Measurements from ENCODE around the gene STK25. TPM values are rescaled to one million over a fixed set of nuclear protein-coding genes. Genes with fewer than 3 reads are reported as not detected.

Gene STK25
- total and polyA plus RNA-seq, 2 of the 8 experiments (the other 6 are each of a cell fraction or from before 2014, with no cell fraction given): 159 to 546 TPM

DNA sequence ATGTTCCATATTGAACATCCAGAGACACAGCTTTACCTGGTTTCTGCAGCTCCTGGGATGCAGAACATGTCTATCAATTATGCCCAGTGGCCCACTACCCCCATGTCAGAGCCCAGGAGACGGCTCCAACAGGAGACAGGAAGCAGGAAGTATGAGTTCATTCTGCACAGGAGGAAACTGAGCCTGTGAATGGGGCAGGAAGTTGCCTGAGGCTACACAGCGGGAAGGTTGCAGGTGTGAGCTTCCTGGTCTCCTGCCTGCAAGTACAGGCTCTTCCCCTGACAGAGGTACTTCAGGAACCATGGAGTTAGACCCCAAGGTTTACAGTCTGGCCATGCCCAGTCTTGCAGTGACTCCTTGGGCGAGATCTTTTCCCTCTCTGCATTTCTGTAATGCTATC lies 47.3 kb upstream of the STK25 start:
- Histone ChIP-seq H2BK5ac (ENCODE audit: low read depth, low read length) (peak overlapping the region; percentile 56; the same call in 1 of the 2 replicates), H4K8ac (ENCODE audit: extremely low read depth, insufficient read depth, low read length) (no peak overlapping the region), H3K14ac (ENCODE audit: insufficient read length) (no peak overlapping the region), H3K79me1 (ENCODE audit: low read depth, low read length) (no peaks in the 10 kb centered on the region; the same call in 1 of the 2 replicates), H4K5ac (ENCODE audit: insufficient read length, low read depth, low read length) (no peak overlapping the region), H2BK20ac (ENCODE audit: low read length) (0 out of 2 replicates have a peak overlapping the region, but pooled peaks have one; percentile 43), H3K27me3 (replicated peaks in 1 of 4; ENCODE audit: control insufficient read depth in 3 of 4, extremely low read depth in 1 of 4, insufficient read depth in 3 of 4, low read length in 3 of 4) (peaks cover 0 to 2% (median 0%) of the 10 kb centered on the region in 4 experiments; a peak in 2 of 7 replicates), H3K4me2 (ENCODE audit: insufficient read depth in 1 of 2, low read depth in 2 of 2, low read length in 2 of 2) (no peak overlapping the region), H3K27ac (ENCODE audit: low read depth, low read length) (no peak overlapping the region), H3K23me2 (ENCODE audit: low read depth, low read length) (peaks cover 8% of the 10 kb centered on the region; the same call in 1 of the 2 replicates), H3K9me3 (ENCODE audit: insufficient read depth in 2 of 2, low read depth in 1 of 2, low read length in 1 of 2) (0 out of 4 replicates have a peak, but pooled peaks cover 0 to 4% of the 10 kb centered on the region in 2 experiments), H3K9ac (replicated peaks in 1 of 4; ENCODE audit: extremely low read depth in 1 of 4, low read depth in 3 of 4, low read length in 3 of 4) (no peak overlapping the region), H2BK120ac (replicated peaks; ENCODE audit: low read depth, low read length) (no peak overlapping the region), H3K36me3 (ENCODE audit: control insufficient read depth in 2 of 4, insufficient read depth in 4 of 4, low read length in 3 of 4) (no peaks in the 10 kb centered on the region), H3K4me3 (ENCODE audit: extremely low read depth in 1 of 4, insufficient read depth in 2 of 4, low read depth in 3 of 4, low read length in 4 of 4) (no peak overlapping the region), H3K4me1 (replicated peaks in 1 of 4; ENCODE audit: control insufficient read depth in 3 of 4, insufficient read depth in 4 of 4, low read length in 3 of 4) (peaks cover 0 to 8% (median 3%) of the 10 kb centered on the region in 4 experiments; a peak in 4 of 7 replicates), H2BK15ac (ENCODE audit: low read length) (no peak overlapping the region), H2BK12ac (ENCODE audit: low read depth, low read length) (no peak overlapping the region), H3K23ac (ENCODE audit: insufficient read length) (no peak overlapping the region), H3K79me2 (ENCODE audit: control insufficient read depth in 1 of 2, insufficient read depth in 2 of 2, low read length in 2 of 2) (no peaks in the 10 kb centered on the region), H2AFZ (ENCODE audit: low read length) (no peak overlapping the region), H2AK5ac (ENCODE audit: low read depth, low read length) (no peak overlapping the region), H3K4ac (replicated peaks; ENCODE audit: insufficient read length, low read depth, low read length) (peak overlapping the region; percentile 57), H3K56ac (replicated peaks; ENCODE audit: insufficient read length, low read depth, low read length) (no peak overlapping the region), H3K18ac (ENCODE audit: extremely low read depth, low read length) (peak overlapping the region; percentile 56; the same call in 1 of the 2 replicates), H4K91ac (replicated peaks; ENCODE audit: insufficient read length, low read length) (peak overlapping the region; percentile 25), H4K20me1 (replicated peaks in 1 of 2; ENCODE audit: control insufficient read depth in 1 of 2, insufficient read depth in 2 of 2, low read length in 2 of 2) (peaks cover 2% of the 10 kb centered on the region in 2 experiments)
- no peak for DNase-seq (ENCODE audit: low read depth in 1 of 2, low spot score in 2 of 2)
- ChIA-PET CTCF (ENCODE audit: partially characterized antibody) (interaction anchor here (1.2 to 2.2 kb wide), 5 partner anchors 8 to 35 kb away, joined by 3 to 9 read pairs (median 4); no protein-coding TSS in a partner anchor), POLR2A (ENCODE audit: partially characterized antibody) (interaction anchor here (0.7 to 1.2 kb wide), 4 partner anchors 9 to 290 kb away, joined by 3 to 4 read pairs (median 3); no protein-coding TSS in a partner anchor)
- 64% methylated on average over 3 of the region's 3 CpGs; no CpG with 5 or more reads in 1 of the 2 experiments for WGBS, 2 experiments (ENCODE audit: extremely low coverage in 1 of 2, insufficient coverage in 1 of 2, insufficient read length in 1 of 2, insufficient replicate concordance in 2 of 2, low coverage in 1 of 2, low lambda C conversion rate in 2 of 2, missing lambda C conversion rate in 1 of 2)
- FAIRE-seq: no peak
- no peak for TF ChIP-seq TEAD4 (IDR thresholded peaks at IDR 0.05; ENCODE audit: low read depth, low read length)
- TF ChIP-seq HDAC2 (IDR thresholded peaks at IDR 0.05; ENCODE audit: borderline replicate concordance in 1 of 2, low read depth in 2 of 2, low read length in 2 of 2): no peak
- no peak for TF ChIP-seq FOSL1 (IDR thresholded peaks at IDR 0.05; ENCODE audit: insufficient read depth, low read depth, low read length)
- no peak for TF ChIP-seq RFX5 (IDR thresholded peaks at IDR 0.05; ENCODE audit: borderline replicate concordance, low read depth, low read length)
- TF ChIP-seq MAFK (IDR thresholded peaks at IDR 0.05; ENCODE audit: low read depth, low read length): no peak
- TF ChIP-seq EZH2 (IDR thresholded peaks at IDR 0.05; ENCODE audit: low read depth, low read length, severe bottlenecking): no peak
- no peak for TF ChIP-seq SP4 (IDR thresholded peaks at IDR 0.05; ENCODE audit: low read length)
- TF ChIP-seq SRF (IDR thresholded peaks at IDR 0.05; ENCODE audit: low read depth, low read length): no peak
- TF ChIP-seq ZNF274 (IDR thresholded peaks at IDR 0.05; ENCODE audit: borderline replicate concordance, extremely low read depth, low read length): no peak
- no peak for TF ChIP-seq CHD1 (IDR thresholded peaks at IDR 0.05; ENCODE audit: low read depth, low read length)
- no peak for TF ChIP-seq SUZ12 (IDR thresholded peaks at IDR 0.05; ENCODE audit: low read length)
- no peak for TF ChIP-seq CBX5 (IDR thresholded peaks at IDR 0.05; ENCODE audit: low read depth, low read length)
- TF ChIP-seq JUN (IDR thresholded peaks at IDR 0.05; ENCODE audit: low read depth, low read length): no peak
- no peak for TF ChIP-seq GTF2F1 (IDR thresholded peaks at IDR 0.05; ENCODE audit: borderline replicate concordance, low read depth, low read length)
